CMK (cell line): ENCODE results near the gene RHOU.

ENCODE experiments used
- DNase-seq: peaks from one replicate; pipeline ENCODE4 v3.0.0-alpha.2; 2010; ENCODE audit warnings: low read depth

RHOU gene

GRCh38 chr1:228737601-228738041 lies 2.3 kb downstream of the RHOU start:
- no peak for DNase-seq

DNA sequence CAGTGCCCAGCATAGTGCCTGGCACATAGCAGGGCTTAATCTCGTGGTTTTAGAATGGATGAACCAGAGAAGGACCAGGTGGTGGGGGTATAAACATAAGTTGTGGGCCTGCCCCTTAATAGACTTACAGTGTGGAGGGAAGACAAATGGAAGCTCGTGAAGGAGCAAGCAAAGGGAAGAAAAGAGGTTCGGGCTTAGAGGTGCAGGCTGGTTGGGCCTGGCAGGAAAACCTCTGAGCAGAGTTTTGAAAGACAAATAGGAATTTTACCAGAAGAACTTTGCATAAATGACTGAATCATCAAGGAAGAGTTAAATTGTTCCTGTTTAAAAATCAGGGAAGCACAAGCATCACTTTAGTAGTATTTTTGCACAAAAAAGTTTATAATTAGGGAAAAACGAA lies 4.5 kb downstream of the RHOU start:
- DNase-seq, result no peak

- DNase-seq, result no peak
Observed at GRCh38 chr1:228740543-228741317, 5.5 kb downstream of the RHOU start.

DNA sequence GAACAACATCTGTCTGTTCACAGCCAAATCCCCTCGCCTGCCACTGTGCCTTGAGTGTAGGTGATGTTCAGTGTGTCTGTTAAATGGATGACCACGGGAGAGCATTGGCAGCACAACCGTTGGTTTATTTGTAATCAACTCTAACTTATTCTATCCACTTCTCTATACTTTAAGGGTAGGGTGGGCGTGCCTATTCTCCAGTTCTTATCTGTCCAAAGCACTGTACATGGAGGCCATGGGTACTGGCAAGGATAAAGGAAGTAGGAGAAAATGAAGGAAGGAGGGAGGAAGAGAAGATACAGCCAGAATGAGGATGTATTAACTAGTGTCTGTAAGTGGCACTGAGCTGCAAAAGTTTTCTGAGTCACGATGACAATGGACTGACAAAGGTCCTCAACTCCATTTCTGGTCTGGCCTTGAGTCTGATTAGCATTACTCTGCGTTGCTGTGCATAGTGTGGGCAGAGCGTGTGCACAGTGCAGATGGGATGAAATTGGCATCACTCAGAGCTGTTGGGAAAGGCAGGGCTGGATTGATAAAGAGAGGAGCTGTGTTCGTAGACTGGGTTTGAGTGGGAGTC lies 7.1 kb downstream of the RHOU start:
- peak; percentile 12 for DNase-seq

- DNase-seq, result no peak
Observed at GRCh38 chr1:228743405-228743804, 8.1 kb downstream of the RHOU start.

DNA sequence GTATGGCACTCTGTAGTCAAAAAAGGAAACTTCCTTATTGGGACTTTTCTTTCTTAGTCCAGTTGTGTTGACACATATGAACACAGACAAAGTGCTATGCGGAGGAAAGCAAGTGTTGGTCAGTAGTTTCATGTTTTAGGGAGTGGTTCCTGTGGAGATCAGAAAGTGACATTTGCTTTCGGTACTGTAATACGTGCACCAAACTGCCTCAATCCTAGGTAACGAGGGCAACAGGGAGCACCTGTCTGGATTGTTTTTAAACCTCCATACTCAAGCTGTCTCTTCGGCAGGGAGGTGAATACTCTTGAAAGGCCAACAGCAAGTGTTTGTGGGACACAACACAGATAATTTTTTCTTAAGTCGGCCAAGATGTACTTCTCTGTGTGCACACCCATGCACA lies 9.1 kb downstream of the RHOU start:
- no peak for DNase-seq

DNA sequence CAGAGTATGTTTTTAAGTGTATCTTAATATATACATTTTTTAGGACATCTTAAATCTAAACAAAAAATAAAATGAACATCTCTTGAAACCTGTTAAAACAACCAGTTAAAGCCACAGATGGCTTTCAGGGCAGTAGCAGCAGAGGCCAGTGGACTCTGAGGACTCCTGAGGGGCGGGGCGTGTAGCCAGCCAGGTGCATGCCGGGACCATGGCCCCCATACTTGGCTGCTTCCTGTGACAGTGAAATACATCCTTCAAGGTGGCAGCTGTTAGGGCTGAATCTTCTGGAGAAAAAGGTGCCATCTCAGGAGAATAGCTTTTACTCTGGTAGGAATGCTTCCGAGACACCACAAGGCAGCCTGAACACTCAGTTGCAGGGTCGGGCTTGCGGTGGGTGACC lies 9.6 kb downstream of the RHOU start:
- DNase-seq, result no peak

DNA sequence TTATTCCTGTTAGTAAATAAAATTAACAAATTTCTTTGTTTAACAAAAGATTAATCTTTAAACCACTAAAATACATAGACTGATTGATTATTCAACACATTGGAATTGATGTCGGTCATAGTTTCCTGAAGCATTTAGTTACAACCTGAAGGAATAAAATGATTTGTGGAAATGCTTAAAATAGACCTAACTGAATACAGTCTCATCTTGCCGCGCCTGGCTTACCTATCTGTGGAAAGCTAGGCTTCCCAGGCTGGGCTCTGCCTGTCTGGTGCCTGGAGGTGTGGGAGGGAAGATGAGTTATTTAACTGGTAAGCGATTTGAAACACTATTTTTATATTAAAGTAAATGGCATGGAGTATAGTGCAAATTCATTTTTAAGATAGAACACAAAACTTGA lies 10.2 kb downstream of the RHOU start:
- no peak for DNase-seq

- no peak for DNase-seq
Observed at GRCh38 chr1:228747301-228747935, 12.1 kb downstream of the RHOU start.

GRCh38 chr1:228748029-228748428 lies 12.8 kb downstream of the RHOU start:
- no peak for DNase-seq

DNA sequence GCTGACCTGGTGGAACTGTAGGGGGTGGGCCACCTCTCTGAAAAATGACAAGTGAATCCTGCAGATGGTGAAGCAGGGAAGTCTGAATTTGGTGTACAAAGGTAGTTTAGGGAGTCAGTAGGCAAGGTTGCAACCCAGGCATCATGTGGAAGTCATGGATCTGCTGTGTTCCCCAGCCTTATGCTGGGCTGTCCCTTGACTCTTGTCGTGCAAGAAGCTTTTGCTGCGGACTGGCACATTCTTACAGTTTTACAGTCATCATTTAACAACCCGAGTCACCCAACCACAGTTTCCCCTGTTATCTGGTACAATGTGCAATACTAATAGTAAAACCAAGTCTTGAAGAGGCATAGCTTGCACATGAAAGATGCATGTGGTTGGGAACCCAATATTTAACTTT lies 13.2 kb downstream of the RHOU start:
- DNase-seq, result no peak

DNA sequence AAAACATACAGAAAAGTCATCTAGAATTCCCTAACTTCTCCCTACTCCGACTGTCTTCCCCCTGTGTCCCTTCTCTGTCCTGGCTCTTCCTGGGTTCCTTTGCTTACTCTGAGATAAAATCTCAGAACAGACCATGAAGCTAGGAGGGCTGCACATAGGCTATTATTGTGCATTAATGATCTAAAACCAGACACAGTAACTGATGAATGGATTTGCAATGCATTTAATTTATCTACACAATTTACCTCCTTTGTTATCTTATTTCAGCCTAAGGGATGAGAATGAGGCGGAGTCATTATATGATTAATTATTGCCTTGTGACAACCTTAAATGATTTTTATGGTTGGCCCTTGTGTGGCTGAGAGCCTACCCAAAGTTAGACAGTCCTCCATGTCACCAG lies 14.5 kb downstream of the RHOU start:
- DNase-seq, result no peak

GRCh38 chr1:228750915-228751314 lies 15.6 kb downstream of the RHOU start:
- no peak for DNase-seq

DNA sequence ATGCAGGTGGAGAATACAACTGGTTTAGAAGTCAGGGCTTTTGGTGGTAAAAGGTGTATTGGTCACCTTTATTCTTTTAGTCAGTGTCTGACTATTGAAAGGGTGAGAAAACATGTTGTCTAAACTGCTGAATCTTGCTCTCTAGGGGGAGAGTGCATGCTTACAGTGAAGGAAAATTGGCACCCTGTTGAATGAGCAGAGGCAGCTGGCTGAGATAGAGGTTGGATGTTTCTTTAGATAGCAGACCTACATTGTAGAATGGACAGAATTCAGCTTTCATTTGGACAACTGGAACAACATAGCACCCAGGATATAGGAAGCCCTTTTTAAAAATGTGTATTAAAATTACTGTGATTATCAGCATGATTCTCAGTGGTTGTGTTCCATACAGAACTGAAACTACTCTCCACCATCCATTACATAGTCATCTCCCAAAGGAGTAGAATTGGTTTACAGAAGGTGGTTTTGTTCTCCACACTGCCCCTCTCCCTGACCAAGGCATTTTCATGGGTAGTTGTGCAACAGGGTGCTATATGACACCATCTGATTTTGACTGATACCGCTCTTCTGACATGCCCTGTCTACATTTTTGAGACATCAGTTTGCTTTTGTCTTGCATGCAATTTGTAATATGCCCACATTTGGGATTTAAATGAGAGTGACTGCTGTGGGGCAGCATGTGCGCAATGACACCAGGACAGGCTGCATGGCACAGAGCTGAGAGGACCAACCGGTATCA lies 16.2 kb downstream of the RHOU start:
- no peak for DNase-seq

GRCh38 chr1:228752258-228752657 lies 17.0 kb downstream of the RHOU start:
- DNase-seq, result no peak

GRCh38 chr1:228752675-228753265 lies 17.5 kb downstream of the RHOU start:
- no peak for DNase-seq

GRCh38 chr1:228753287-228753686 lies 18.0 kb downstream of the RHOU start:
- DNase-seq, result no peak

DNA sequence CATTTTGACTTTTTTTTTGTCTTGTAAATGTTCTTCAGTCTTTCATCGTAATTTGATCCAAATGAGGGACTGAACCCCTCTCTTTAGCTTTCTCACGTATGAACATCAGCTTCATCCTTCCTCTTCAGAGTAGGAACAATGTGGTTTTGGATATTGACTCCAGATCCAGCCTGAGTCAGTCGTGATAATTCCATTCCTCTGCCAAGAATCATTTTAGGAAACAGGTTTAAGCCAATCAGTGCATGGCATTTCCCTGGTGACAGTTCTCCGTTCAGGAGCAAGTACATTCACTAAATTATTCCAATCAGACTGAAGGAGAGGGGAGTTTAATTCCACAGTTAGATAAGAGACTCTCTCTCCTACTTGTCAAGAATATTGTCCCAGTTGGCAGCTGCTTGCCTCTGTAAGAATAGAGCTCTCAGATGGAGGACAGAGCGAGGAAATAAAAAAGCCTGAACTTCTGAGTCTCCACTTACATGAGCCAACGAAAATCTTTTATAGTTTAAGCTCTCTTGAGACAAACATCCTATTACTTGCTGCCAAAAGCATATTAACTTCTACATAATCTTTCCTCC lies 18.6 kb downstream of the RHOU start:
- no peak for DNase-seq

DNA sequence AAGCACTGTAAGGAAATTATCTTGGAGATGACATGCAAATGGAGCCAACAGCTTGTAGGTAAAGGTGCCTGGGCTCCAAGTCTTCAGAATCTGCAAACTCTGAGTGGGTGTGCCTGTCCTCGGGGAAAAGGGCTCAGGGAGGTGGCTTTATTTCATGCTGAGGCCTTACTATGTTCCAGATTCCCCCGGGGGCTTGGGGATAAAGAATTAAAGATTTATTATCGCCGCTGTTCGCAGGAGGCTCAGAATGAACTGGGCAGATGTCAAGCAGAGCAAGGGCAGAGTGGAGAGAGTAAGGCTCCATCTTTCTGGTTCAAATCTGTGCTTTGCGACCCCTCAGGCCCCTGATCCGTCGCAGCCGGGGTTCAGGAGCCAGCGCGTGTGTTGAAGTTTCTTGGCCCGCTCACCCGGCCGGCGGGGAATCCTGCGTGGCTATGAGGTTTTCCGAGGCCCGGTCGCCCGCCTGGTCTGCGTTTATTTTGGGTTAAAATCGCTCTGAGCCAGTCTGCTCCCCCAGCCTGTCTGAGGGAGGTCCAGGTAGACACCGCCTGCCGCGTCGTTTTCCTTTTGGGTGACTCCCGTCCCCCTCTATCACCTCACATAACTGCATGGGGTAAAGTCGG lies 19.5 kb downstream of the RHOU start:
- no peak for DNase-seq

DNA sequence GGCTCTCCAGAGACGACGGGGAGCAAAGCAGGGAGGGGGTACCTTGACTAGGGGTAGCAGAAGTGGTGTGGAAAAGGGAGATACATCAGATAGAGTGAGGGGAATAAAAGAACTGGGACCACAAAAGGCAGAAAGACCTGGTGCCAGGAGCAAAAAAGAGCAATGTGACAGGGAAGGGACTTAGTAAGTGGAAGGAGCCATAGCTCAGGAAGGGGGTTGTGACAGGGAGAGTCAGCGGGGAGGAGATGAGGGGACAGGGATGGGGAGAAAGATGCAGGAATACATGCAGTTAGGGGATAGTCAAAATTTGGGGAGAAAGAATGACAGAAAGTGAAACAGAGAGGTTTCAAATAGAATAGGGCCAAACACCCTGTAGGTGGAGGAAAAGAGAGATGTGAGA lies 20.5 kb downstream of the RHOU start:
- no peak for DNase-seq

DNA sequence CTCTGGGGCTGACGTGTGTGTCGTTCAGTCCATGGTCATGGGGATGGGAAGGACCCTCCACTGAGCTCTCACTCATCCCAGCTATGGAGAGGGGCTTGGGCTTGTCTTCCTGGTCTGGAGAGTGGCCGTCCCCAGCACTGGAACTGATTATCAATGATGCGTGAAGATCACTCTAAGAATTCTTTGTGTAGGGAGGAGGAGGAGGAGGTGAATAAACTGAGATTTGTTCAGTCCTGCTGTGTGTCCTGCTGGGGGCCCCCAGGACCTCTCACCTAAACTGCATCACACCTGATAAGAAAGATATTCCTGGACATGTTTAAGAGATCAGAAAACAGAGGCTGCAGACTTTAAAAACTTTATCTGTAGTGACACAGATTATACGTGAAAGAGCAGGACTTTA lies 21.2 kb downstream of the RHOU start:
- no peak for DNase-seq

DNA sequence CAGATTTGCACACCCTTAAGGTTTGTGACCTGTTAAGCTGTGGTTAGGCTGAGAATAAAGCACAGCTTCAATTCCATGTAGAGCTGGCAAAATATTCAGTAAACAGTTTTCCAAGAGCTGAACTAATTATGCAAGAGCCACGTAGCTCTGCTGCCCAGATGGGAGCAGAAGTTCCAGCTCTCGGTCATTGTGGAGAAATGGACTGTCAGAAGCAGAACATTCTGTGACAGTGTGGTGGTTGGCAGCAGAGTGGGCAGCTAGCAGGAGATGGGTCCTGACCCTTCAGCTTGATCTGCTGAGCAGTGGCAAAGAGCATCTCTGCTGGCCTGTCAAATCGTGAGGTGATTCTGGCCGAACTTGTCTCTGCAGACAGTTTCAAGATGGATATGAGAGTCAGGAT lies 23.2 kb downstream of the RHOU start:
- DNase-seq, result no peak
